NCI-H1694 (cell line): ENCODE results near the gene EQTN.
A peak's percentile ranks its signal among the peaks of the same experiment; 100 is the strongest.
"Not testable (repeated sequence)": the region's sequence is repeated elsewhere in the genome, so short reads cannot be mapped to it uniquely, and the experiment has no call there.

Experiments
- DNase-seq: peaks from one replicate; lab custom pipeline; 2025; lab: John Stamatoyannopoulos, UW

Gene EQTN

GRCh38 chr9:27292659-27293405 lies 4.1 kb downstream of the EQTN start:
- no peak for DNase-seq

- no peak for DNase-seq
These were observed 5.7 kb downstream of the EQTN start for GRCh38 chr9:27291292-27291691.

DNA sequence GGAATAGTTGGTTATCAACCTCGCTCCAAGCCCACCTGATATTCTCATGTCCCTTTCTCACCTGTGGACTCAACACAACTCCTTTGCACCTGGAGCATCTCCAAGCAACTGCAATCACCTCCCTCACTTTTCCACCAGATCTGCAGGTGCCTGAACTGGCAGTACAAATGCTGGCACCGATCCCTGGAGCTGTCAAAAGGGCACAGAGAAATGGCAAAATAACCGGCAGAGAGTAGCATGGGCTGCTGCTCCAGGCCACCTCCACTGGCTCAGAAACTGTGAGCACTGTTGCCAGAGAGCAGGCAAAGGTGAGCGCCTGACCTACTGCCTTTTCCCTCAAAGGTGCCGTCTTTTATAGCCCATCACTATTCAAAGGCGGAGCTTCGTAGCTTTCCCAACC lies 14.7 kb downstream of the EQTN start:
- DNase-seq: no peak

- DNase-seq: no peak
These were observed 16.1 kb downstream of the EQTN start for GRCh38 chr9:27280860-27281259.

DNA sequence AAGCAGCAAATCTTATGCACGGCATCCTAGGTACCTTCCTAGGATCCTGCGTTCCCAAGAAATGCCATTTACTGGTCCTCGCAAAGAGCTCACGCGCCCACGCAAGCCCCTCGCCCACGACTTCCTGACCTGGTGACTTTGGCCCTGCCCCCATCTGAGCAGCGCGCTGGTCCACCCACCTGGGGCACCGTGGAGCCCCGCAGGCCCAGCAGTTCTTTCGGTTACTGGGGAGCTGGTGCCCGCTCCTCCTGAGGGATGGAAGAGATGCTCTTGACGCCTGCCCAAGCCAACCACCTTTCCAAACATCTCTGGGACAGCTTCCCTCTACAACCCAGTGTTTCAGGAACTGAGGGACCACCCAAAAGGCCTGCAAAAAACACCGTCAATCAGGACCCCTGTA lies 16.7 kb downstream of the EQTN start:
- no peak for DNase-seq

DNA sequence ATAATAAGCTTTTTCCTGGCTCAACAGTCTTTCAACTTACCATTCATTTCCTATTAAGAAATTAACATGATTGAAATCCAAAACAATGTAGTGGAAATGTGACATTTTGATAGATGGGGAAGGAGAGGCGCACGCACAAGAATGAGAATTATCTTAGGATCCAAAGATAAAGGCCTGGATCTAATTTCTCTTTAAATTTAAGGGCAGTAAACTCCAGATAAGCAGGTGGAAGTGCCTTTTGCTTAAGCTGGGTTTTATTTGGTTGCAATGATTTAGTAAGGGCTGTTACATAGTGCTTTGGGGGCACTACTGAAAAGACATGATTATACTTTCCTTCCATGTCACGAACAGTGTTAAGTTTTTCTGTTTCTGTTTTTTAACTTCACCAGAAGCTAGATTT lies 17.3 kb downstream of the EQTN start:
- DNase-seq: no peak

DNA sequence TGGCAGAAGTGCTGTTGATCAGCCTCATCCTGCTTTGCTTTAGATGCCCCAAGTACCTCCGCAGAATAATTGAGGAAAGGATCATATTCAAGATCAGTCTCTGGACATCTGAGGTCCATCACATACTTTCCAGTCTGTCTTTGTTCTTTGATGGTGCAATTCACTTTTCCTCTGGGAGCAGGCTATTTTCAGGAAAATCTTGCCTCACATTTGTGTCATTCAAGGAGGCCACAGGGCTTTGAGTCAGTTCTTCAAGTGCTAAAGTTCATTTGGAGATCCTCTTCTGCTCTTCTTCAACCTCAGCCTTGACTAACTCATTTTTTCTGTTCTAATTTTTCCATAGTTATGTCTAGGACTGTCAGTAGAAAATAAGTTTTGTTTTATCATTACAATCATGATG lies 18.6 kb downstream of the EQTN start:
- no peak for DNase-seq

GRCh38 chr9:27276193-27277030 lies 20.5 kb downstream of the EQTN start:
- peak; percentile 73 for DNase-seq

DNA sequence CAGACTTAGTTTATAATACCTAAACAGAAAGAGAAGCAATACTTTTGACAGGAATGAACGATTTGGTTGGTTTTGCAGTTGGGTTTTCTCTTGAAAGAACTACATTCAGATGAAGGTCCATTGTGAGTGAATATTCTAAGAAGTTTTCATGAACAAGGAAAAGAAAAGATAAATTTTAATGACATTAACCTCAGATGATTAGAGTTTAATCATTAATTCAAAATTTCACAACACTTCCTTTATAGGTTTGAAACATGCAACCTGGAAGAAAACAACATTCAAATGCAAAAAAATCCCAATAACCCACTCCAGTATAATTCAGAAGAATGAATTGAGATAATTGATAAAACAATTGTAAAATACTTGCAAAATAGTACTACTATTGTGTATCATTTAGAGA lies 23.8 kb downstream of the EQTN start:
- DNase-seq: no peak

DNA sequence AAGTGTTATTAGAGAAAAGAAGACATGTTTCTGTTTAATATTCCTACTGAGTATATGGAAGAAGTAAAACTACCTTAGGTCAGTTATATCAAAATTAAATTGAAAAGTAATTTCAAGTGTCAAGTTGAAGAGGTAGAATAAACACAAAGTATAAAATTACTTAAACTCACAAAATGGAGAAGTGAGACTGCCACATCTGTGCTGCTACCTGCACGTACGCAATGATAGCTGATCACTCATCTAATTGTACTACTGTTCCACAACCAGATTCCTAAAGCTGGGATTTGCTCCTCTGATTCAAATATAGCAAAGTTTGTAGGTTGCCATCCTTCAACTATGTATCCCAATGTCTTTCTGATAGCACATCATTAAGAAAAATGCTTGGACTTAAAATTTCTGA lies 24.8 kb downstream of the EQTN start:
- no peak for DNase-seq

- DNase-seq: no peak
These were observed 35.3 kb downstream of the EQTN start for GRCh38 chr9:27261517-27262211.

DNA sequence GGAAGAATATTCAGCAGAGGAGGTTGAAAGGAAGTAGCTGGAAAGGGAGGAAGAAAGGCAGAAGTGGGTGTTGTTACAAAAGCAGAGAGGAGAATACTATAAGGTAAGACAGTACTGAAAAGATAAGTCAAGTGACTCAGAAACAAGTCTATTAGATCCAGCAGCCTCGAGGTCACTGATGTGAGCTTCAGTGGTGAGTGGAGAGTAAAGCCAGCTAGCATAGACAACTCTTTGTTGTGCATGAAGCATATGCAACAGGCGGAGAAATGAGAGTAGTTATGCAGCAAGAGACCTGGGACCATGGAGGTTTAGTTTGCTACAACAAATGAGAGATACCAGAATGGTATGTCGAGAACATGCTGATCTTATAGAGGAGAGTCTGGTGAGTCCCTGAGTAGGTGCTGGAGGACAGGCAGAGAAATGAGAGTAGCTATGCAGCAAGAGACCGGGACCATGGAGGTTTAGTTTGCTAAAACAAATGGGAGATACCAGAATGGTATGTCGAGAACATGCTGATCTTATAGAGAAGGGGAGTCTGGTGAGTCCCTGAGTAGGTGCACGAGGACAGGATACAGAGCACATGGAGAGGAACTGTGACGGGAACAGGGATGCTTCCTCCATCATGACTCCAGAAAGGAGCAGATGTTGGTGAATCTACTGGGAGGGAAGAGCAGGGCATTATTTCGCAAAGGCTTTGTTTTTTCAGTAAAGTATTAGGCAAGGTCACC lies 36.0 kb downstream of the EQTN start:
- DNase-seq: no peak

DNA sequence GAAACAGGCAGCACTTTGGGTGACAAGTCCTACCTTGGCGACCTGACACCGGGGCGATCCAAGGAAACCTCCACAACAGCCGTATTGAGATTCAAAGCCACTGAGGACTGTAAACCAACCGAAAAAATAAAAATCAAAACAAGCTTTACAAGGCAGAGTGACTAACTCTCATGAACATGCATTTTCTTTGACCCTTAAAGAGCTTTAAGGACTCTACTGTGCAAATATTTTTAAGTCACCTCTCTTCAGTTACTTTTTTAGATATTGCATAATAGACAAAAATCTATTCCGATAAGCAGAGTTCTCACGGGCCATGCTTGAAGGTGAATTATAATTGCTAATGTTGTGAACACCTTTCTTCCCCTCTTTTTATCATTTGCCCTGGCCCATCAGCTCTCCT lies 38.3 kb downstream of the EQTN start:
- DNase-seq: no peak

- DNase-seq: no peak
These were observed 48.2 kb downstream of the EQTN start for GRCh38 chr9:27248702-27249101.

DNA sequence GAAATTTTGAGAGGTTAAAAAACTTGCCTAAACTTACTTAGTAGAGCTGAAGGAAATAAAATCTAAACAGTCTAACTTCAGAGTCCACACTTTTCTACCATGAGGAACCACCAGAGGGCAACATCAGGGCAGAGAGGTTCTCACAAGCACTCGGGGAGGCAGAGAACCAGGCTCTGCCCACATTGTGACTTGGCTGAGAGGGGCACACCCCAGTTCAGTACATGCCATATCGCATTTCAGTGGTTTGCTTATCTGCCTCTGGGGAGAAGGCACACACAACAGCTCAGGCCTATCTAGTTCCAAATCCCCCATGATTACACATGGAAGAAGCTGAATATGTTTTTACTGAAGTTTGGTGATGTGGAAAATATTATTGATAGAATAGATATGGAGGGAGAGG lies 49.2 kb downstream of the EQTN start:
- peak; percentile 18 for DNase-seq

DNA sequence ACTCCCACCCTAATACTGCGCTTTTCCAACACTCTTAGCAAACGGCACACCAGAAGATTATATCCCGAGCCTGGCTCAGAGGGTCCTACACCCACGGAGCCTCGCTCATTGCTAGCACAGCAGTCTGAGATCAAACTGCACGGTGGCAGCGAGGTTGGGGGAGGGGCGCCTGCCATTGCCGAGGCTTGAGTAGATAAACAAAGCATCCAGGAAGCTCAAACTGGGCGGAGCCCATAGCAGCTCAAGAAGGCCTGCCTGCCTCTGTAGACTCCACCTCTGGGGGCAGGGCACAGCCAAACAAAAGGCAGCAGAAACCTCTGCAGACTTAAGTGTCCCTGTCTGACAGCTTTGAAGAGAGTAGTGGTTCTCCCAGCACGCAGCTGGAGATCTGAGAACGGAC lies 57.3 kb downstream of the EQTN start:
- DNase-seq: not testable (repeated sequence)
